Measurements from ENCODE around the gene WDR70.

WDR70 gene

DNA sequence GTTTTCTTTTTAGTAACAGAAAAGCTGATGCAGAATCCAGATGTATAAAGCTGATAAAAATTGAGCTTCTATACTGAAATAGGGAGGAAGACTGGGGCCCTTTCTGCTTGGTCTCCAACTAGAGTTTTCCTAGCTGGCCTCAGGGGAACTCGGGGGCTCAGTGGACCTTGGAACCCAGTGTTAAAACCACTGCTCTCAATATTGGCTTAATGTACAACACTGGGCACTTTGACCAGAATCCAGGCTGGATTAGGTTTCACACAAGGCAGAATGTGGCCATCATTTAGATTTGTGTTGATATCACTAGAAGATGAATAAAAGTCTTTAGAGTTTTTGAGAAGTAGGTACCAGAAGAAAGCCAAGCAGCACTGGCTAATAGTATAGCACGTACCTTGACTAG is 346.1 kb downstream of the WDR70 start:
- DNase-seq (ENCODE audit: low read depth): no peak
- no peak overlapping the region for H3K4me3 ChIP-seq (ENCODE audit: low read depth, low read length)
- TF ChIP-seq, protein P1, sequence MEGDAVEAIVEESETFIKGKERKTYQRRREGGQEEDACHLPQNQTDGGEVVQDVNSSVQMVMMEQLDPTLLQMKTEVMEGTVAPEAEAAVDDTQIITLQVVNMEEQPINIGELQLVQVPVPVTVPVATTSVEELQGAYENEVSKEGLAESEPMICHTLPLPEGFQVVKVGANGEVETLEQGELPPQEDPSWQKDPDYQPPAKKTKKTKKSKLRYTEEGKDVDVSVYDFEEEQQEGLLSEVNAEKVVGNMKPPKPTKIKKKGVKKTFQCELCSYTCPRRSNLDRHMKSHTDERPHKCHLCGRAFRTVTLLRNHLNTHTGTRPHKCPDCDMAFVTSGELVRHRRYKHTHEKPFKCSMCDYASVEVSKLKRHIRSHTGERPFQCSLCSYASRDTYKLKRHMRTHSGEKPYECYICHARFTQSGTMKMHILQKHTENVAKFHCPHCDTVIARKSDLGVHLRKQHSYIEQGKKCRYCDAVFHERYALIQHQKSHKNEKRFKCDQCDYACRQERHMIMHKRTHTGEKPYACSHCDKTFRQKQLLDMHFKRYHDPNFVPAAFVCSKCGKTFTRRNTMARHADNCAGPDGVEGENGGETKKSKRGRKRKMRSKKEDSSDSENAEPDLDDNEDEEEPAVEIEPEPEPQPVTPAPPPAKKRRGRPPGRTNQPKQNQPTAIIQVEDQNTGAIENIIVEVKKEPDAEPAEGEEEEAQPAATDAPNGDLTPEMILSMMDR (conservative IDR thresholded peaks at IDR 0.05; ENCODE audit: low read depth, low read length): no peak

DNA sequence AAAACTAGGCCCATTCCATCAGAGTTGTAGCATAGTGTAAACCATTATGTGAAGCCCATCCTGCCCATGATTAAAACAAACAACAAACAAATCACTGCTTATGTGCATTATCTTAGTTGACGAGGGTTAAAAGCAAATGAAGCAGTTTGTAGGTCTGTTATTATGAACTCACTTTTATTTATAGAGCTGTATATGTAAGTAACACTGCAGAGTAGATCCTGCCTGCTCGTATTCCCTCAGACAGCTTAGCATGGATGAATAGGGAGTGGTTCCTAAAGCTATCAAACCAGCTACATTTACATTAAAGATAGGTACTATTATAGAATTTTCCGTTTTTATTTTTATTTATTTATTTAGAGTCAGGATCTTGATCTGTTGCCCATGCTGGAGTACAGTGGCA is 348.1 kb downstream of the WDR70 start:
- TF ChIP-seq, protein P1 (conservative IDR thresholded peaks at IDR 0.05; ENCODE audit: low read depth, low read length): no peak
- DNase-seq (ENCODE audit: low read depth): no peak
- no peak overlapping the region for H3K4me3 ChIP-seq (ENCODE audit: low read depth, low read length)

DNA sequence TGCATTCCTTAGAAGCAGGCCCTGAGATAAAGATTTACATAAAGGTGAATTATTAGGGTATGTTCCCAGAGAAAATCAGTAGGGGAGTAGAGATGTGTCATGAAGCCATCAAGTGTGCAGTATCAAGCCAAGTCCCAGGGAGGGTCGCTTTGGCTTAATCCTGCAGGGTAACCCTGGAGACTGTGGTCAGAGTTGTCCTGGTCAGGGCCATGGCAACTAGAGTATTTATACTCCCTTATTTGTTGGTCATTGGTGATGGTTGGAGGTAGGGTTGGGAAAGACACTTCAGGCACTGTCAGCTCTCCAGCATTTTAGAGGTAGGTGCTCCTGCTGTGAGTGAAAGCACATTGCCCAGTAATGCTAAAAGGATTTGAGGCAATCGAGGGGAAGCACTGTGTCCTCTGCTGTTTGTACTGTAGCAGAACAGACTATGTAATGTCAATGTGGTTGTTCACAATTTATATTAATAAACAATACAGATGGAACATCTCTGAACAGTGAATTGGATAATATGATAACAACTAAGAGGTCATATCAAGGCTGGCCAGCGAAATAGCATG is 351.9 kb downstream of the WDR70 start:
- no peak overlapping the region for H3K4me3 ChIP-seq (ENCODE audit: low read depth, low read length)
- TF ChIP-seq, protein P1 (conservative IDR thresholded peaks at IDR 0.05; ENCODE audit: low read depth, low read length): no peak
- DNase-seq (ENCODE audit: low read depth): peak; percentile 76

DNA sequence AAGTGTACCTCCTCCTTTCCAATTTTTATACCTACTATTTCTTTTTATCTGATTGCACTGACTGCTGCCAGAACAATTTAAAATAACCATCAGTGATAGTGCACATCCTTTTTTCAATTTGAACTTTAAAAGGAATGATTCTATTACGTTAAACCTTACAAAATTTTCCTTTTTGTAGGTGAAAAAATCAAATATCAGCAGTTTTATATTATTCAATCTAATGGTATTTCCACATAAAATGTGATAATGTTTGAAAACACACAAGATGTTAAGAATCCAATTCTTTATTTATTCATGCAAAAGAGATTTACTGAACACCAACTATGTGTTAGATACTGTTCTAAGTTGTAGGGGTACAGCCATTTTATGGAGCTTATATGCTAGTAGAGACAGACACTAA is 355.0 kb downstream of the WDR70 start:
- no peak for DNase-seq (ENCODE audit: low read depth)
- H3K4me3 ChIP-seq (ENCODE audit: low read depth, low read length): no peak overlapping the region
- TF ChIP-seq, protein P1 (conservative IDR thresholded peaks at IDR 0.05; ENCODE audit: low read depth, low read length): no peak

DNA sequence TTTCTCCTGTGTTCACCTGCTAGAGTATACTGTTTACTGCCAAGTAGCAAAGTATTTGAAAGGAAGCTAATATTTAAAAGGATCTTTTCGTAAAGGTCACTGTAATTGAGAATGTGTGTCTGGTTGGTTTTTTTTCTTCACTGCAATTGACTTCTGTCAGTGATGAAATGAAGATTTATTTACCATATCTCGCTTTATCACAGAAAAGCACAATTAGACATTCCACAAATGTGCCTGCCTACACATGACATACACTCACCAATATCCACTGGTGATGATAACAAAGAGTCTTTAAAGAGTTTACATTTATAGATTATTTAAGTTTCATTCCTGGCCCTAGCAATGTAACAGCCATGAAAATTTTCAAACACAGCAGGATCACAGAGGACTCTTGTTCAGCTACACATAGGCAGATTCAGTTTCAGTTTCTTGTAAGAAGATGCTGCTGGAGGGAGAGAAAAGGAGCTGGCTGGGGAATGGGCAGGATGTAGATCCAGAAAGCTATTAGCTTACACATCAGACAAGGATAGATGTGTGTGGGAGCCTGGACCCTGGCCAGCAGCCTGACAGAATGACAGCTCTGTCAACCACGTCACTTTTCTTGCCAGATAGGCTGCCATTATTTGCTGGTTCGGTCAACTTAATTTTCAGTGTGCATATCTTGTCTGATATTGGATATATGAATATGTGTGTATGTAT is 356.7 kb downstream of the WDR70 start:
- no peak overlapping the region for H3K4me3 ChIP-seq (ENCODE audit: low read depth, low read length)
- TF ChIP-seq, protein P1 (conservative IDR thresholded peaks at IDR 0.05; ENCODE audit: low read depth, low read length): no peak
- peak; percentile 77 for DNase-seq (ENCODE audit: low read depth)

DNA sequence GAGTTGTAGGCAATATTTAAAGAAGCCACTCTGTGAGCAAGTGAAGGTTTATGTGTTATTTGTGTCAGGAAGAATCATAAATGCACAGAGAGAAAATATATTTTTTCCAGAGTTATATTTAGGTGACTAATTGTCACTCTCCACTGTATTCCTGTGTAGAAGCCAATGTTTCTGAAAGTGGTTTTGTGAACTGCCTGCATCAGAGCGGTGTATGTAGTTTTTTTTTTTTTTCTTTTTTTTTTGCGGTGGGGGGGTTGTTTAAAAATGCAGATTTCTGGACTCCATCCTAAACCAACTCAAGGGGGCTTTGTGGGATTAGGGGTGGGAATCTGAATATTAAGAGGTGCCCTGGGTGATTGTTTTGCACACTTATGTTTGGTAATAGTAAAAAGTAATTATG is 357.3 kb downstream of the WDR70 start:
- TF ChIP-seq, protein P1 (conservative IDR thresholded peaks at IDR 0.05; ENCODE audit: low read depth, low read length): no peak
- H3K4me3 ChIP-seq (ENCODE audit: low read depth, low read length): no peak overlapping the region
- DNase-seq (ENCODE audit: low read depth): no peak
